MCF 10A (cell line): ENCODE measurements around the gene NOC2L. TPM values are rescaled to one million over a fixed set of nuclear protein-coding genes. Genes with fewer than 3 reads are reported as not detected.
"Not testable (repeated sequence)": the region's sequence is repeated elsewhere in the genome, so short reads cannot be mapped to it uniquely, and the experiment has no call there.

Source experiments
- BruUV-seq: library from RNA; stranded (reverse); fragments of 400-500 nt; replicated peaks from 2 replicates; lab custom pipeline; 2021; lab: Mats Ljungman, UMichigan
- CTCF ChIA-PET: fragments of 300-600 bp; sonication (Branson Sonifier 250); formaldehyde crosslinking; extraction: SDS; loops from one replicate; lab custom pipeline; 2021; ENCODE audit warnings: antibody characterized with exemption, inconsistent platforms; lab: Yijun Ruan, JAX
- POLR2A ChIA-PET: fragments of 300-600, 350-650 bp; sonication (Branson Sonifier 250); formaldehyde crosslinking; extraction: SDS; loops from one replicate; lab custom pipeline; 2020; ENCODE audit warnings: antibody characterized with exemption, inconsistent platforms; lab: Yijun Ruan, JAX
- DNase-seq: peaks from one replicate; pipeline ENCODE4 v3.0.0-alpha.2; 2018; ENCODE audit not compliant: unreplicated experiment
- H3K27ac Mint-ChIP-seq: one replicate; pipeline ENCODE4 v1.8.0; 2022; ENCODE audit warnings: mild to moderate bottlenecking, low read depth, mixed read lengths; ENCODE audit not compliant: unreplicated experiment
- H3K27me3 Mint-ChIP-seq: one replicate; pipeline ENCODE4 v1.8.0; 2022; ENCODE audit warnings: mixed read lengths; ENCODE audit not compliant: insufficient read depth, unreplicated experiment
- H3K36me3 Mint-ChIP-seq: one replicate; pipeline ENCODE4 v1.8.0; 2022; ENCODE audit warnings: mild to moderate bottlenecking, moderate library complexity, mixed read lengths; ENCODE audit not compliant: insufficient read depth, unreplicated experiment
- H3K4me1 Mint-ChIP-seq: one replicate; pipeline ENCODE4 v1.8.0; 2022; ENCODE audit warnings: mixed read lengths; ENCODE audit not compliant: insufficient read depth, unreplicated experiment
- H3K4me3 Mint-ChIP-seq: one replicate; pipeline ENCODE4 v1.8.0; 2022; ENCODE audit warnings: mild to moderate bottlenecking, moderate library complexity, mixed read lengths; ENCODE audit not compliant: unreplicated experiment
- H3K9me3 Mint-ChIP-seq: one replicate; pipeline ENCODE4 v1.8.0; 2022; ENCODE audit warnings: mixed read lengths; ENCODE audit not compliant: unreplicated experiment
- CTCF ChIP-seq: fragments of 200-600 bp; IDR thresholded peaks from one replicate; pipeline ENCODE4 v1.8.0; 2022; ENCODE audit warnings: antibody characterized with exemption, mild to moderate bottlenecking; ENCODE audit not compliant: unreplicated experiment
- intact Hi-C: fragments of 100-400 bp; cut with micrococcal nuclease; formaldehyde crosslinking; loops from 2 replicates; pipeline ENCODE4 v1.14.1; 2022
- total RNA-seq: library from RNA; stranded (reverse); gene quantifications from 2 replicates; pipeline ENCODE4 v1.2.3, GENCODE V29; 2022

The NOC2L gene
- total RNA-seq, 1 experiment from 2014 or later: 136 TPM

- ChIA-PET POLR2A (interaction anchor here (0.6 kb wide), 1 partner anchor 31 kb away, joined by 3 read pairs; the partner anchor contains the start of gene PLEKHN1), CTCF (interaction anchor here (0.6 to 1.1 kb wide), 2 partner anchors 13 to 371 kb away, joined by 3 to 5 read pairs; no protein-coding TSS in a partner anchor)
- intact Hi-C loops: no loop called here
- H3K9me3 Mint-ChIP-seq: peaks cover 7% of the 10 kb centered on the region
- peaks cover 12% of the 10 kb centered on the region for H3K4me1 Mint-ChIP-seq
- H3K36me3 Mint-ChIP-seq: no peaks in the 10 kb centered on the region
- no TSS peak for BruUV-seq
- H3K27ac Mint-ChIP-seq: no peak overlapping the region
- no peak for TF ChIP-seq CTCF
- no peak overlapping the region for H3K4me3 Mint-ChIP-seq
- H3K27me3 Mint-ChIP-seq: no peaks in the 10 kb centered on the region
- no peak for DNase-seq
Measured at GRCh38 chr1:996851-997712, 38.0 kb upstream of the NOC2L start.

GRCh38 chr1:995665-996633, 36.9 kb upstream of the NOC2L start:
- Mint-ChIP-seq H3K4me1 (peaks cover 7% of the 10 kb centered on the region), H3K9me3 (peaks cover 11% of the 10 kb centered on the region), H3K36me3 (no peaks in the 10 kb centered on the region), H3K4me3 (no peak overlapping the region), H3K27me3 (no peaks in the 10 kb centered on the region), H3K27ac (no peak overlapping the region)
- TF ChIP-seq CTCF: no peak
- no TSS peak for BruUV-seq
- ChIA-PET POLR2A (interaction anchor here (1.4 kb wide), 1 partner anchor 12 kb away, joined by 3 read pairs; no protein-coding TSS in a partner anchor), CTCF (interaction anchor here (1.6 to 4.8 kb wide), 2 partner anchors 12 to 24 kb away, joined by 3 to 34 read pairs; partner anchors contain the start of gene AGRN)
- intact Hi-C loops: no loop called here
- DNase-seq: no peak

GRCh38 chr1:994546-994945, 35.5 kb upstream of the NOC2L start:
- peaks cover 11% of the 10 kb centered on the region for H3K9me3 Mint-ChIP-seq
- intact Hi-C loops, H3K4me3 Mint-ChIP-seq, BruUV-seq, H3K27me3 Mint-ChIP-seq, DNase-seq, H3K36me3 Mint-ChIP-seq, H3K27ac Mint-ChIP-seq, H3K4me1 Mint-ChIP-seq: not testable (repeated sequence)
- ChIA-PET CTCF (interaction anchor here (0.7 to 4.8 kb wide), 5 partner anchors 10 to 70 kb away, joined by 3 to 34 read pairs (median 3); partner anchors contain the start of gene AGRN), POLR2A (interaction anchor here (0.7 to 1.4 kb wide), 2 partner anchors 14 to 95 kb away, joined by 3 read pairs; no protein-coding TSS in a partner anchor)

GRCh38 chr1:993379-993995, 34.4 kb upstream of the NOC2L start:
- ChIA-PET CTCF (interaction anchor here (3.6 to 4.8 kb wide), 2 partner anchors 9 to 71 kb away, joined by 12 to 34 read pairs; no protein-coding TSS in a partner anchor), POLR2A (no interaction called here)
- BruUV-seq: no TSS peak
- H3K36me3 Mint-ChIP-seq: no peaks in the 10 kb centered on the region
- no peak overlapping the region for H3K4me3 Mint-ChIP-seq
- H3K27ac Mint-ChIP-seq: no peak overlapping the region
- peaks cover 11% of the 10 kb centered on the region for H3K9me3 Mint-ChIP-seq
- no peak for DNase-seq
- no peak for TF ChIP-seq CTCF
- H3K4me1 Mint-ChIP-seq: peaks cover 4% of the 10 kb centered on the region
- intact Hi-C loops: no loop called here
- peaks cover 19% of the 10 kb centered on the region for H3K27me3 Mint-ChIP-seq
